Neural cell (in vitro differentiated cells): ENCODE measurements around the gene GNPTAB. TPM values are rescaled to one million over a fixed set of nuclear protein-coding genes. Genes with fewer than 3 reads are reported as not detected.
"Not testable (repeated sequence)": the region's sequence is repeated elsewhere in the genome, so short reads cannot be mapped to it uniquely, and the experiment has no call there.

Experiments used
- H2AFZ ChIP-seq: fragments of 200-600, 300-800 bp; sonication (generic), shearing (Covaris generic); 2 replicates; pipeline ENCODE4 v1.6.0; 2014; ENCODE audit warnings: low read depth, mild to moderate bottlenecking, antibody characterized with exemption, low read length, moderate library complexity
- H3F3A ChIP-seq: fragments of 200-600 bp; shearing (Covaris generic); 2 replicates; pipeline ENCODE4 v1.6.1; 2016; ENCODE audit warnings: mild to moderate bottlenecking, moderate library complexity, mixed read lengths, antibody characterized with exemption, low read length; ENCODE audit not compliant: insufficient read depth, poor library complexity, severe bottlenecking
- H3K27ac ChIP-seq: fragments of 200-600, 300-800 bp; sonication (generic), shearing (Covaris generic); 2 replicates; pipeline ENCODE4 v1.5.1; 2014; ENCODE audit warnings: mild to moderate bottlenecking, low read length, moderate library complexity
- H3K27me3 ChIP-seq: fragments of 300-800, 200-600 bp; sonication (generic), shearing (Covaris generic); 2 replicates; pipeline ENCODE4 v1.6.0; 2014; ENCODE audit warnings: mild to moderate bottlenecking, low read depth, low read length, moderate library complexity; ENCODE audit not compliant: insufficient read depth
- H3K36me3 ChIP-seq: fragments of 300-800, 200-600 bp; sonication (generic), shearing (Covaris generic); 2 replicates; pipeline ENCODE4 v1.5.1; 2014; ENCODE audit warnings: mild to moderate bottlenecking, antibody characterized with exemption, low read length, moderate library complexity; ENCODE audit not compliant: insufficient read depth
- H3K4me2 ChIP-seq: fragments of 300-800, 200-600 bp; sonication (generic), shearing (Covaris generic); 2 replicates; pipeline ENCODE4 v1.6.0; 2014; ENCODE audit warnings: mild to moderate bottlenecking, low read length
- H3K4me3 ChIP-seq: fragments of 300-800, 200-600 bp; sonication (generic), shearing (Covaris generic); 2 replicates; pipeline ENCODE4 v1.5.1; 2014; ENCODE audit warnings: mild to moderate bottlenecking, low read length, moderate library complexity
- H3K79me2 ChIP-seq: fragments of 200-600 bp; shearing (Covaris generic); replicated peaks from 2 replicates; pipeline ENCODE4 v1.6.0; 2014; ENCODE audit warnings: mild to moderate bottlenecking, low read length, moderate library complexity; ENCODE audit not compliant: insufficient read depth
- H3K9ac ChIP-seq: fragments of 300-800, 200-600 bp; sonication (generic), shearing (Covaris generic); 2 replicates; pipeline ENCODE4 v1.6.1; 2016; ENCODE audit warnings: mild to moderate bottlenecking, low read length, mixed read lengths
- H3K9me2 ChIP-seq: fragments of 200-600 bp; shearing (Covaris generic); 2 replicates; pipeline ENCODE4 v1.6.1; 2016; ENCODE audit warnings: mild to moderate bottlenecking, low read length, mixed read lengths; ENCODE audit not compliant: insufficient read depth
- H3K9me3 ChIP-seq: fragments of 200-600, 300-800 bp; sonication (generic), shearing (Covaris generic); 2 replicates; pipeline ENCODE4 v1.6.1; 2016; ENCODE audit warnings: mild to moderate bottlenecking, mixed run types, low read length, moderate library complexity, mixed read lengths
- H4K20me1 ChIP-seq: fragments of 200-600 bp; shearing (Covaris generic); 2 replicates; pipeline ENCODE4 v1.6.1; 2016; ENCODE audit warnings: mild to moderate bottlenecking, mixed run types; ENCODE audit not compliant: insufficient read depth
- EP300 ChIP-seq: fragments of 450-650 bp; conservative IDR thresholded peaks from 2 replicates; pipeline ENCODE4 v1.6.1; 2014; ENCODE audit warnings: antibody characterized with exemption, mild to moderate bottlenecking, moderate library complexity; ENCODE audit not compliant: poor library complexity, severe bottlenecking
- EZH2 ChIP-seq: fragments of 200-600, 300-800 bp; shearing (Covaris generic), sonication (generic); IDR thresholded peaks from 2 replicates; pipeline ENCODE4 v1.6.1; 2014; ENCODE audit warnings: antibody characterized with exemption, low read length, borderline replicate concordance, mild to moderate bottlenecking; ENCODE audit not compliant: insufficient read depth, poor library complexity, severe bottlenecking
- MXI1 ChIP-seq: fragments of 450-650 bp; conservative IDR thresholded peaks from 2 replicates; pipeline ENCODE4 v1.6.1; 2014; ENCODE audit warnings: antibody characterized with exemption, mild to moderate bottlenecking; ENCODE audit not compliant: poor library complexity, severe bottlenecking
- POLR2AphosphoS5 ChIP-seq: IDR thresholded peaks from 2 replicates; pipeline ENCODE4 v1.6.1; 2012
- REST ChIP-seq: IDR thresholded peaks from 2 replicates; pipeline ENCODE4 v1.6.1; 2012; ENCODE audit warnings: borderline replicate concordance
- SMC3 ChIP-seq: fragments of 450-650 bp; conservative IDR thresholded peaks from 2 replicates; pipeline ENCODE4 v1.6.1; 2014; ENCODE audit warnings: antibody characterized with exemption, mild to moderate bottlenecking, moderate library complexity; ENCODE audit not compliant: poor library complexity
- TAF1 ChIP-seq: IDR thresholded peaks from 2 replicates; pipeline ENCODE4 v1.6.1; 2012; ENCODE audit warnings: low read depth
- polyA plus RNA-seq: library from polyadenylated mRNA; depleted of rRNA; stranded (reverse); fragments of >200 nt; gene quantifications from 2 replicates; pipeline ENCODE4 v1.2.3, GENCODE V29; 2014

The GNPTAB gene
- polyA plus RNA-seq, 1 donor from 2014 or later: 80.0 TPM

DNA sequence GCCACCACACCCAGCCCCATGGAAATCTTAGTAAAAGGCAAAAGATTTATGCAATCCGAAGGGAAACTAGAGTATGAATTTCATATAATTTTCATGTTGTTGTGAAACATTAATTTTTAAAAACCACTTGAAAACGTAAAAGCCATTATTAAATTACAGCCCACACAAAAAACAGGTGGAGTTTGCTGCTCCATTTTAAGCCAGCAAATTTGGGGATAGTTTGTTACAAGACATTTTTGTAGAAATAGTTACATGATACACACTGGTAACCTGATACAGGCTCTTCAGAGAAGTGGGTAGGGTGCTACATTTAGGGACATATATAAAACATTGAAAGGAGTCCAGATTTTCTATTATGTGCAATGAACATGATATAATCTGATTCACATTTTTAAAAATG lies 17.6 kb downstream of the GNPTAB start:
- Histone ChIP-seq H3K36me3 (no peaks in the 10 kb centered on the region), H3K9ac (no peak overlapping the region), H3K9me3 (no peaks in the 10 kb centered on the region), H4K20me1 (no peaks in the 10 kb centered on the region), H3K27me3 (no peaks in the 10 kb centered on the region), H3K4me2 (no peak overlapping the region), H2AFZ (no peak overlapping the region), H3K79me2 (no peaks in the 10 kb centered on the region), H3K27ac (no peak overlapping the region), H3K4me3 (no peak overlapping the region), H3F3A (no peaks in the 10 kb centered on the region), H3K9me2 (no peaks in the 10 kb centered on the region)
- TF ChIP-seq REST (no peak), MXI1 (no peak)

DNA sequence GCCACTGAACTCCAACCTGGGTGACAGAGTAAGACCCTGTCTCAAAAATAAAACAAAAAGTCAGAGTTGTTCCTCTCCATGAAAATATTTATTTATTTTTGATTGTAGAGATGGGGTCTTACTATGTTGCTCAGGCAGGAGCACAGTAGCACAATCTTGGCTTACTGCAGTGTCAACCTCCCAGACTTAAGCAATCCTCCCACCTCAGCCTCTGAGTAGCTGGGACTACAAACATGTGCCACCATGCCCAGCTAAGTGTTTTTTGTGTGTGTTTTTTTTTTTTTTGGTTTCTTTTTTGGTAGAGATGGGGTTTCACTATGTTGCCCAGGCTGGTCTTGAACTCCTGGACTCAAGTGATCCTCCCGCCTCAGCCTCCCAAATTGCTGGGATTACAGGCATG lies 18.0 kb downstream of the GNPTAB start:
- not testable (repeated sequence) for H3K79me2 ChIP-seq, H2AFZ ChIP-seq, H3K36me3 ChIP-seq

DNA sequence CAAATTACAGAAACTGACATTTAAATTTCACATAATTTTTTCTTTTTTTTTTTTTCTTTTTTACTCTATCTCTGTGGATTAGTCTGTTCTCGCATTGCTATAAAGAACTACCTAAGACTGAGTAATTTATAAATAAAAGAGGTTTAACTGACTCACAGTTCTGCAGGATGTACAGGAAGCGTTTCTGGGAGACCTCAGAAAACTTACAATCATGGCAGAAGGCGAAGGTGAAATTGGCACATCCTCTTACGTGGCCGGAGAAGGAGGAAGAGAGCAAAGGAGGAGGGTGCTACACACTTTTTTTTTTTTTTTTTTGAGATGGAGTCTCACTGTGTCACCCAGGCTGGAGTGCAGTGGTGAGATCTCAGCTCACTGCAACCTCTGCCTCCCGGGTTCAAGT lies 19.4 kb downstream of the GNPTAB start:
- H3K79me2 ChIP-seq, H3K4me2 ChIP-seq, H3K27me3 ChIP-seq, H3K9ac ChIP-seq, H3K9me2 ChIP-seq, H3K27ac ChIP-seq, H2AFZ ChIP-seq, H3F3A ChIP-seq, H4K20me1 ChIP-seq, H3K36me3 ChIP-seq, H3K9me3 ChIP-seq, H3K4me3 ChIP-seq: not testable (repeated sequence)

More for the DNA sequence above, 18.0 kb downstream of the GNPTAB start:
- not testable (repeated sequence) for H3K9ac ChIP-seq, H3K4me2 ChIP-seq, H3F3A ChIP-seq, H3K9me3 ChIP-seq, H3K27ac ChIP-seq, H3K27me3 ChIP-seq, H4K20me1 ChIP-seq, H3K9me2 ChIP-seq, H3K4me3 ChIP-seq

DNA sequence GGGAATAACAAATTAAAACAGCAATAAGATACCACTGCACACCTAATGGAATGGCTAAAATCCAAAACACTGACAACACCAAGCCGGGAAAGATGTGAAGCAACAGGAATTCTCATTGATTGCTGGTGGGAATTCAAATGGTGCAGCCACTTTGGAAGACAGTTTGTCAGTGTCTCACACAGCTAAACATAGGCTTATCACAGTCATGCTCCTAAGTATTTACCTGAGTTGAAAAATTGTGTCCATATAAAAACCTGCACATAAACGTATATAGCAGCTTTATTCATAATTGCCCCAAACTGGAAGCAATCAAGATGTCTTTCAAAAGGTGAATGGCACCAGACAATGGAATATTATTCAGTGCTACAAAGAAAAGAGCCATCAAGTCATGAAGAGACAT lies 21.6 kb downstream of the GNPTAB start:
- H2AFZ ChIP-seq: no peak overlapping the region
- H3K79me2 ChIP-seq: peaks cover 8% of the 10 kb centered on the region
- H4K20me1 ChIP-seq: no peaks in the 10 kb centered on the region
- H3K27me3 ChIP-seq: no peaks in the 10 kb centered on the region
- TF ChIP-seq SMC3 (no peak), EZH2 (no peak), TAF1 (no peak), POLR2AphosphoS5 (peak; percentile 71), REST (peak; percentile 97), EP300 (peak; percentile 89)
- H3K9ac ChIP-seq: no peak overlapping the region
- H3K4me2 ChIP-seq: no peak overlapping the region
- H3F3A ChIP-seq: no peaks in the 10 kb centered on the region
- no peaks in the 10 kb centered on the region for H3K9me2 ChIP-seq
- no peaks in the 10 kb centered on the region for H3K36me3 ChIP-seq
- H3K27ac ChIP-seq: peak overlapping the region; percentile 25
- H3K4me3 ChIP-seq: no peak overlapping the region
- H3K9me3 ChIP-seq: no peaks in the 10 kb centered on the region
